CD4-positive, alpha-beta T cell treated with Interleukin-12 subunit alpha and Interleukin-12 subunit beta, for 1 hour (primary cell): ENCODE results near the gene SAP30BP.
A peak's percentile ranks its signal among the peaks of the same experiment; 100 is the strongest.
"Not testable (repeated sequence)": the region's sequence is repeated elsewhere in the genome, so short reads cannot be mapped to it uniquely, and the experiment has no call there.

Source experiments
- DNase-seq: peaks from one replicate; pipeline ENCODE4 v3.0.0-alpha.2; 2020

SAP30BP gene

GRCh38 chr17:75634376-75634740 is 32.8 kb upstream of the SAP30BP start:
- DNase-seq: no peak

GRCh38 chr17:75634754-75635609 is 32.2 kb upstream of the SAP30BP start:
- no peak for DNase-seq

GRCh38 chr17:75635610-75636202 is 31.4 kb upstream of the SAP30BP start:
- DNase-seq: no peak

GRCh38 chr17:75636381-75637142 is 30.6 kb upstream of the SAP30BP start:
- no peak for DNase-seq

GRCh38 chr17:75637143-75637538 is 30.0 kb upstream of the SAP30BP start:
- DNase-seq: no peak

- DNase-seq: no peak
Measured at GRCh38 chr17:75637551-75637950, 29.6 kb upstream of the SAP30BP start.

- not testable (repeated sequence) for DNase-seq
Measured at GRCh38 chr17:75638039-75638438, 29.1 kb upstream of the SAP30BP start.

- no peak for DNase-seq
Measured at GRCh38 chr17:75638893-75639292, 28.2 kb upstream of the SAP30BP start.

GRCh38 chr17:75639327-75639726 is 27.8 kb upstream of the SAP30BP start:
- DNase-seq: no peak

GRCh38 chr17:75639771-75640555 is 27.2 kb upstream of the SAP30BP start:
- no peak for DNase-seq

GRCh38 chr17:75640556-75641119 is 26.5 kb upstream of the SAP30BP start:
- DNase-seq: no peak

GRCh38 chr17:75641343-75641742 is 25.8 kb upstream of the SAP30BP start:
- no peak for DNase-seq

- no peak for DNase-seq
Measured at GRCh38 chr17:75642182-75642783, 24.9 kb upstream of the SAP30BP start.

GRCh38 chr17:75642784-75643642 is 24.1 kb upstream of the SAP30BP start:
- no peak for DNase-seq

- DNase-seq: no peak
Measured at GRCh38 chr17:75643643-75644017, 23.5 kb upstream of the SAP30BP start.

GRCh38 chr17:75645501-75645888 is 21.6 kb upstream of the SAP30BP start:
- no peak for DNase-seq

GRCh38 chr17:75645889-75646637 is 21.1 kb upstream of the SAP30BP start:
- peak; percentile 12 for DNase-seq

GRCh38 chr17:75646638-75646992 is 20.5 kb upstream of the SAP30BP start:
- DNase-seq: no peak

- no peak for DNase-seq
Measured at GRCh38 chr17:75647061-75647460, 20.1 kb upstream of the SAP30BP start.

GRCh38 chr17:75647921-75648320 is 19.2 kb upstream of the SAP30BP start:
- DNase-seq: no peak

GRCh38 chr17:75649687-75650086 is 17.5 kb upstream of the SAP30BP start:
- DNase-seq: no peak
